IMR-90 (cell line): ENCODE measurements around the gene INA. TPM values are rescaled to one million over a fixed set of nuclear protein-coding genes. Genes with fewer than 3 reads are reported as not detected.
A peak's percentile ranks its signal among the peaks of the same experiment; 100 is the strongest.

Experiments
- ATAC-seq: fragments of 200-7000 bp; cut with Tn5 transposase; 2 replicates; pipeline ENCODE4 v1.9.1; 2020; ENCODE audit warnings: low read depth, mild to moderate bottlenecking, moderate library complexity
- BruUV-seq: library from RNA; stranded (reverse); fragments of 400-500 nt; replicated peaks from 2 replicates; lab custom pipeline; 2021; lab: Mats Ljungman, UMichigan
- CTCF ChIA-PET: fragments of 300-600 bp; formaldehyde crosslinking; extraction: SDS; loops from one replicate; lab custom pipeline; 2021; ENCODE audit warnings: antibody characterized with exemption; lab: Yijun Ruan, JAX
- POLR2A ChIA-PET: fragments of 300-600 bp; sonication (Branson Sonifier 250); formaldehyde crosslinking; loops from one replicate; lab custom pipeline; 2022; ENCODE audit warnings: antibody characterized with exemption; ENCODE audit not compliant: unreplicated experiment; lab: Charles Lee
- DNase-seq: peaks from one replicate; pipeline ENCODE4 v3.0.0; 2013
- H2AFZ ChIP-seq: replicated peaks from 2 replicates; pipeline ENCODE3; 2013; ENCODE audit warnings: low read length, mild to moderate bottlenecking; ENCODE audit not compliant: poor library complexity
- H2AK5ac ChIP-seq: 2 replicates; pipeline ENCODE4 v1.6.1; 2013; ENCODE audit warnings: low read depth, low read length, inconsistent platforms
- H2AK9ac ChIP-seq: replicated peaks from 2 replicates; pipeline ENCODE3; 2013; ENCODE audit warnings: mild to moderate bottlenecking, low read depth, low read length, moderate library complexity; ENCODE audit not compliant: poor library complexity
- H2BK120ac ChIP-seq: 2 replicates; pipeline ENCODE4 v1.6.1; 2013; ENCODE audit warnings: low read depth, low read length, inconsistent platforms
- H2BK15ac ChIP-seq: 3 replicates; pipeline ENCODE4 v1.6.1; 2013; ENCODE audit warnings: low read depth, low read length, inconsistent platforms
- H2BK20ac ChIP-seq: 2 replicates; pipeline ENCODE4 v1.6.1; 2013; ENCODE audit warnings: low read depth, mild to moderate bottlenecking, inconsistent platforms, low read length, moderate library complexity
- H2BK5ac ChIP-seq: 2 replicates; pipeline ENCODE4 v1.6.1; 2013; ENCODE audit warnings: mild to moderate bottlenecking, low read depth, low read length, inconsistent platforms; ENCODE audit not compliant: poor library complexity, severe bottlenecking
- H3K14ac ChIP-seq: replicated peaks from 2 replicates; pipeline ENCODE4 v1.6.1; 2013; ENCODE audit warnings: low read depth, low read length, inconsistent platforms
- H3K18ac ChIP-seq: 2 replicates; pipeline ENCODE4 v1.6.1; 2013; ENCODE audit warnings: low read depth, low read length, control low read depth
- H3K23ac ChIP-seq: 2 replicates; pipeline ENCODE4 v1.6.1; 2013; ENCODE audit warnings: low read depth, low read length, inconsistent platforms
- H3K27ac ChIP-seq: 2 replicates; pipeline ENCODE4 v1.5.1; 2013; ENCODE audit warnings: mild to moderate bottlenecking, control low read depth, low read length; ENCODE audit not compliant: insufficient read depth
- H3K27me3 ChIP-seq: 2 replicates; pipeline ENCODE4 v1.6.1; 2013; ENCODE audit warnings: low read length; ENCODE audit not compliant: control insufficient read depth, insufficient read depth
- H3K36me3 ChIP-seq: 2 replicates; pipeline ENCODE4 v1.6.1; 2013; ENCODE audit warnings: low read length, mixed read lengths; ENCODE audit not compliant: control insufficient read depth, insufficient read depth
- H3K4ac ChIP-seq: 2 replicates; pipeline ENCODE4 v1.6.1; 2013; ENCODE audit warnings: low read depth, low read length, inconsistent platforms
- H3K4me1 ChIP-seq: 2 replicates; pipeline ENCODE4 v1.6.1; 2013; ENCODE audit warnings: low read length, mixed read lengths; ENCODE audit not compliant: control insufficient read depth, insufficient read depth
- H3K4me2 ChIP-seq: 2 replicates; pipeline ENCODE4 v1.6.1; 2013; ENCODE audit warnings: low read depth, mild to moderate bottlenecking, control low read depth, low read length, moderate library complexity
- H3K4me3 ChIP-seq: 2 replicates; pipeline ENCODE4 v1.5.1; 2013; ENCODE audit warnings: low read depth, mild to moderate bottlenecking, control low read depth, low read length, moderate library complexity; ENCODE audit not compliant: insufficient read depth
- H3K56ac ChIP-seq: 2 replicates; pipeline ENCODE4 v1.6.1; 2013; ENCODE audit warnings: low read length, inconsistent platforms; ENCODE audit not compliant: insufficient read depth; ENCODE audit errors: extremely low read depth
- H3K79me1 ChIP-seq, 2 experiments: 2 replicates each; pipeline ENCODE4 v1.6.1; 2013; ENCODE audit warnings: low read length in 2 of 2, inconsistent platforms in 1 of 2, low read depth in 1 of 2
- H3K9ac ChIP-seq: 2 replicates; pipeline ENCODE4 v1.6.1; 2013; ENCODE audit warnings: low read depth, low read length, control low read depth
- H3K9me1 ChIP-seq: 2 replicates; pipeline ENCODE4 v1.6.1; 2013; ENCODE audit warnings: low read length, inconsistent platforms; ENCODE audit not compliant: insufficient read depth
- H3K9me3 ChIP-seq: 2 replicates; pipeline ENCODE4 v1.6.1; 2013; ENCODE audit warnings: low read length; ENCODE audit not compliant: control insufficient read depth, insufficient read depth
- H4K20me1 ChIP-seq: 2 replicates; pipeline ENCODE4 v1.6.1; 2013; ENCODE audit warnings: low read length, inconsistent platforms; ENCODE audit not compliant: insufficient read depth
- H4K5ac ChIP-seq: 2 replicates; pipeline ENCODE4 v1.6.1; 2013; ENCODE audit warnings: mild to moderate bottlenecking, low read depth, low read length, control low read depth
- H4K8ac ChIP-seq, 2 experiments: 2 replicates each; pipeline ENCODE4 v1.6.1; 2013; ENCODE audit warnings: low read depth in 2 of 2, low read length in 2 of 2, control low read depth in 1 of 2, inconsistent platforms in 1 of 2
- H4K91ac ChIP-seq: 2 replicates; pipeline ENCODE4 v1.6.1; 2013; ENCODE audit warnings: low read depth, low read length, inconsistent platforms; ENCODE audit not compliant: insufficient read depth
- BHLHE40 ChIP-seq: fragments of 150-350 bp; IDR thresholded peaks from 2 replicates; pipeline ENCODE4 v1.6.1; 2016; ENCODE audit warnings: mild to moderate bottlenecking, low read depth, low read length
- CEBPB ChIP-seq: IDR thresholded peaks from 2 replicates; pipeline ENCODE4 v1.6.1; 2012; ENCODE audit warnings: low read depth, low read length, improper control_type of control experiment
- CHD1 ChIP-seq: IDR thresholded peaks from 2 replicates; pipeline ENCODE4 v1.6.1; 2012; ENCODE audit warnings: low read depth, low read length, improper control_type of control experiment
- CTCF ChIP-seq: conservative IDR thresholded peaks from 2 replicates; pipeline ENCODE4 v1.5.1; 2012; ENCODE audit warnings: mild to moderate bottlenecking, low read depth, low read length, improper control_type of control experiment
- FOS ChIP-seq: fragments of 150-350 bp; IDR thresholded peaks from 2 replicates; pipeline ENCODE4 v1.6.1; 2016; ENCODE audit warnings: low read depth, low read length
- MAFK ChIP-seq: IDR thresholded peaks from 2 replicates; pipeline ENCODE4 v1.6.1; 2012; ENCODE audit warnings: low read depth, low read length, improper control_type of control experiment
- MXI1 ChIP-seq: IDR thresholded peaks from 2 replicates; pipeline ENCODE4 v1.6.1; 2012; ENCODE audit warnings: low read depth, mild to moderate bottlenecking, low read length, moderate library complexity, borderline replicate concordance
- POLR2A ChIP-seq: IDR thresholded peaks from 2 replicates; pipeline ENCODE4 v1.6.1; 2012; ENCODE audit warnings: mild to moderate bottlenecking, low read depth, low read length
- RAD21 ChIP-seq: IDR thresholded peaks from 2 replicates; pipeline ENCODE4 v1.6.1; 2012; ENCODE audit warnings: low read length, improper control_type of control experiment
- RCOR1 ChIP-seq: IDR thresholded peaks from 2 replicates; pipeline ENCODE4 v1.6.1; 2012; ENCODE audit warnings: mild to moderate bottlenecking, low read length, improper control_type of control experiment; ENCODE audit not compliant: insufficient replicate concordance
- RFX5 ChIP-seq: IDR thresholded peaks from 2 replicates; pipeline ENCODE4 v1.8.0; 2012; ENCODE audit warnings: low read depth, mild to moderate bottlenecking, low read length, moderate library complexity
- SMC3 ChIP-seq: fragments of 150-350 bp; IDR thresholded peaks from 2 replicates; pipeline ENCODE4 v1.6.1; 2016; ENCODE audit warnings: low read depth, mild to moderate bottlenecking, antibody characterized with exemption, low read length, moderate library complexity
- USF2 ChIP-seq: fragments of 150-350 bp; IDR thresholded peaks from 2 replicates; pipeline ENCODE4 v1.6.1; 2017; ENCODE audit warnings: mild to moderate bottlenecking, antibody characterized with exemption, low read length, low read depth
- WGBS, 2 experiments: methylation state at CpG; one replicate each; pipeline versions ENCODE4 v1.1.5 to v1.1.7; 2013; ENCODE audit warnings: missing lambda C conversion rate in 2 of 2; ENCODE audit not compliant: insufficient read length in 1 of 2; ENCODE audit errors: extremely low coverage in 2 of 2; 5-methylcytosine and 5-hydroxymethylcytosine counted together
- dilution Hi-C: fragments of 300-500 bp; cut with HindIII; formaldehyde crosslinking; loops from one replicate; pipeline ENCODE4 v1.14.3; 2018; ENCODE audit warnings: low sequenced_read_pairs; ENCODE audit not compliant: unreplicated experiment
- in situ Hi-C: fragments of 300-500 bp; cut with MboI; formaldehyde crosslinking; loops from 3 replicates; pipeline ENCODE4 v1.14.3; 2019; ENCODE audit warnings: low sequenced_read_pairs, inconsistent platforms, mixed read lengths
- intact Hi-C: fragments of 100-400 bp; cut with micrococcal nuclease; formaldehyde crosslinking; loops from 2 replicates; pipeline ENCODE4 v1.10.0; 2022
- polyA plus RNA-seq, 3 experiments: library from polyadenylated mRNA; depleted of rRNA; stranded (reverse); fragments of >200 nt; gene quantifications; 2 replicates each; pipeline ENCODE4 v1.2.3, GENCODE V29; 2012; ENCODE audit warnings: low replicate concordance in 1 of 3
- total RNA-seq: library from RNA; depleted of rRNA; stranded (reverse); fragments of >200 nt; gene quantifications from 2 replicates; pipeline ENCODE4 v1.2.3, GENCODE V29; 2012
- TF ChIP-seq, protein P1 (sequence below): fragments of 150-350 bp; IDR thresholded peaks from 2 replicates; pipeline ENCODE4 v1.6.1; 2016; ENCODE audit warnings: low read depth, mild to moderate bottlenecking, low read length, moderate library complexity, borderline replicate concordance

The INA gene
- total and polyA plus RNA-seq, 2 of the 4 experiments (the other 2 are of a cell fraction) = 4.5 to 7.5 TPM

GRCh38 chr10:103241262-103242011, 35.5 kb upstream of the INA start:
- intact Hi-C loops = loop anchor here (10.0 kb wide), 2 partner anchors 407 to 517 kb away; partner anchors contain the start of gene CYP17A1
- CTCF ChIA-PET = interaction anchor here (1.1 kb wide), 1 partner anchor 324 kb away, joined by 3 read pairs; the partner anchor contains the start of gene CNNM2
- no peaks in the 10 kb centered on the region for H3K36me3 ChIP-seq
- no peak for TF ChIP-seq MXI1
- TF ChIP-seq CEBPB = no peak
- no peak for TF ChIP-seq CHD1
- TF ChIP-seq USF2 = no peak
- TF ChIP-seq SMC3 = no peak
- no peak for TF ChIP-seq CTCF
- TF ChIP-seq RFX5 = no peak
- no peak for TF ChIP-seq BHLHE40
- no peak for TF ChIP-seq RAD21
- TF ChIP-seq, protein P1, sequence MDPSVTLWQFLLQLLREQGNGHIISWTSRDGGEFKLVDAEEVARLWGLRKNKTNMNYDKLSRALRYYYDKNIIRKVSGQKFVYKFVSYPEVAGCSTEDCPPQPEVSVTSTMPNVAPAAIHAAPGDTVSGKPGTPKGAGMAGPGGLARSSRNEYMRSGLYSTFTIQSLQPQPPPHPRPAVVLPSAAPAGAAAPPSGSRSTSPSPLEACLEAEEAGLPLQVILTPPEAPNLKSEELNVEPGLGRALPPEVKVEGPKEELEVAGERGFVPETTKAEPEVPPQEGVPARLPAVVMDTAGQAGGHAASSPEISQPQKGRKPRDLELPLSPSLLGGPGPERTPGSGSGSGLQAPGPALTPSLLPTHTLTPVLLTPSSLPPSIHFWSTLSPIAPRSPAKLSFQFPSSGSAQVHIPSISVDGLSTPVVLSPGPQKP = no peak
- 0 out of 2 replicates have a peak, but pooled peaks have one; percentile 2 for TF ChIP-seq MAFK
- no peak for TF ChIP-seq FOS
- no peak for TF ChIP-seq POLR2A
- no peak for TF ChIP-seq RCOR1

More at GRCh38 chr10:103241262-103242011, 35.5 kb upstream of the INA start:
- H3K27me3 ChIP-seq = no peaks in the 10 kb centered on the region
- peak overlapping the region; percentile 67 for H2BK120ac ChIP-seq
- H3K9ac ChIP-seq = no peak overlapping the region
- dilution Hi-C loops = no loop called here
- peak overlapping the region; percentile 60; the same call in 1 of the 2 replicates for H3K23ac ChIP-seq
- peaks cover 10% of the 10 kb centered on the region for H3K4me1 ChIP-seq
- peak overlapping the region; percentile 81 for H4K91ac ChIP-seq
- no peak overlapping the region for H3K4me2 ChIP-seq
- peak overlapping the region; percentile 85 for H2BK20ac ChIP-seq
- H2AK9ac ChIP-seq = peak overlapping the region; percentile 42
- POLR2A ChIA-PET = no interaction called here
- no peak overlapping the region for H3K4me3 ChIP-seq
- H4K20me1 ChIP-seq = no peaks in the 10 kb centered on the region
- no peaks in the 10 kb centered on the region for H3K9me3 ChIP-seq
- H4K5ac ChIP-seq = peak overlapping the region; percentile 47
- H3K79me1 ChIP-seq = peaks cover 0 to 9% of the 10 kb centered on the region in 2 experiments; a peak in 1 of 4 replicates
- peak overlapping the region; percentile 48 for H2BK5ac ChIP-seq
- H3K56ac ChIP-seq = no peak overlapping the region
- in situ Hi-C loops = loop anchor here (5.0 to 10.0 kb wide), 2 partner anchors 157 to 324 kb away; partner anchors contain the start of gene CNNM2
- BruUV-seq = no TSS peak
- 60% methylated on average over 1 of the region's 7 CpGs; no CpG with 5 or more reads in 1 of the 2 experiments for WGBS, 2 experiments
- peak overlapping the region; percentile 85 for H2AFZ ChIP-seq
- DNase-seq = peak; percentile 50
- peak overlapping the region; percentile 75 for H3K4ac ChIP-seq
- H4K8ac ChIP-seq = peak overlapping the region; percentile 74; a peak in 3 of 4 replicates
- H3K14ac ChIP-seq = peak overlapping the region; percentile 88
- H2AK5ac ChIP-seq = peak overlapping the region; percentile 63
- H3K18ac ChIP-seq = peak overlapping the region; percentile 61; the same call in 1 of the 2 replicates
- peaks cover 14% of the 10 kb centered on the region for H3K9me1 ChIP-seq
- H3K27ac ChIP-seq = peak overlapping the region; percentile 21; the same call in 1 of the 2 replicates
- H2BK15ac ChIP-seq = peak overlapping the region; percentile 93; the same call in 2 of the 3 replicates
- ATAC-seq = peak; percentile 69
